T-helper 2 cell treated with Interferon-gamma antibody and Interleukin-4, amounts not matched to agents 100 ng/mL and 5 ng/mL, for 36 hours (primary cell): Measurements from ENCODE around the gene CYP1B1. TPM values are rescaled to one million over a fixed set of nuclear protein-coding genes. Genes with fewer than 3 reads are reported as not detected.
"Not testable (repeated sequence)": the region's sequence is repeated elsewhere in the genome, so short reads cannot be mapped to it uniquely, and the experiment has no call there.

ENCODE experiments used
- intact Hi-C: fragments of 100-400 bp; cut with micrococcal nuclease; formaldehyde crosslinking; loops from one replicate; pipeline ENCODE4 v1.15.1; 2023
- total RNA-seq: library from RNA; stranded (reverse); gene quantifications from 2 replicates; pipeline ENCODE4 v1.2.3, GENCODE V29; 2022

CYP1B1 gene
- total RNA-seq, 1 donor from 2014 or later, result 28.7 TPM

DNA sequence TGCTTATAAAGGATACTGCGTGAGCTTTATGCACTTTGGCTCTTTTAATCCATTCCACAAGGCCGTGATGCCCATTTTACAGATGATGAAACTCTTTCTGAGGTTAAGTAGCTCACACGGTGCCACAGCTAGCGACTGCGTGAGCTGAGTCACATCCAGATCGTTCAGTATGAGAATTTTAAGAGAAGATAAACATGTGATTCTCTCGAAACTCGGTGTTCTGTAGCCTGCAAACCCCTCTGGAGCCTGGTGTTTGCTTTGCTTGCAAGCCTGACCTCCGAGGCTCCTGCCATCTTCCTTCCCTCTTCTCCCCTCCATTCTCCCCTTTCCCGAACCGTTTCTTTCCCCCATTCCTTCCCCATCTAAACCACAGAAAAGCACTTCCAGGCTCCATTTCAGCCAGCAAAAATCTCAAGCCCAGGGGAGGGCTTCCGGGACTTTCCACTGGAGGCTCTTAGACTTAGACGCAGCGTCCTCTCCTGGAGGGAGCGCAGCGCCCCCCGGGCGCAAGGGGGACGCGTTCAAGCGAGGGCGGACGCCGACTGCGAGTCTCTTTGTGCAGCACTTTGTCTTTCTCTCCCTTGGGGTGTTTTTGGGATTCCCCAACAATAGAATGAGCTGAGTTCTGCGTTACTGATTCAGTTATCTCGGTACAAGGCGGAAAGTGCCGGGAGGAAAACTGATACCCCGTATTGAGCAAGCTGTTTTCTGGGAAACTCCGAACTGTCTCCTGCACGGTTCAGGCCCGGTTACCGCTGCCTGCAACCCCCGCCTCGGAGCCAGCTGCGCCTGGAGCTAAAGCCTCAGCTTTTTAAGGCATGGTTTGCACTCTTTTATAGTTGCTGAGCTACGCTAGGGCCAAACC lies 38.0 kb downstream of the CYP1B1 start:
- intact Hi-C loops, result no loop called here

DNA sequence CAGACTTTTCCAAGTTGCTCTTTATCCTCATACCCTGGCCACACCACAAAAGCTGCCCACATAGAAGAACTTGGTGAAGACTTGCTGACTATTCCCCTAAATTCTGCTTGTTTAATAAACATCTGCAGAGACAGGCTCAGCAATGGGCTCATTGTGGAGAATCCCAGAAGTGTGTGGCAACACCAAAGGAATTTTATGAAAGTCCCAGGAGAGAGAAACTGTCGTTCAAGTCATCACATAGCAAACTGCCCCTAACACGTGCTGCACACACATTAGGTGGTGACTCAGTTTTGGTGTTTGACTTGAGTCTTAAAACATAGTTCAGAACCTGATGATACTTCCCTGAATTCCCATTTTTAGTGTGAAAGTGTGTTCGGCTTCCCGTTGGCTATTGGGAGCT lies 38.6 kb downstream of the CYP1B1 start:
- intact Hi-C loops, result no loop called here

DNA sequence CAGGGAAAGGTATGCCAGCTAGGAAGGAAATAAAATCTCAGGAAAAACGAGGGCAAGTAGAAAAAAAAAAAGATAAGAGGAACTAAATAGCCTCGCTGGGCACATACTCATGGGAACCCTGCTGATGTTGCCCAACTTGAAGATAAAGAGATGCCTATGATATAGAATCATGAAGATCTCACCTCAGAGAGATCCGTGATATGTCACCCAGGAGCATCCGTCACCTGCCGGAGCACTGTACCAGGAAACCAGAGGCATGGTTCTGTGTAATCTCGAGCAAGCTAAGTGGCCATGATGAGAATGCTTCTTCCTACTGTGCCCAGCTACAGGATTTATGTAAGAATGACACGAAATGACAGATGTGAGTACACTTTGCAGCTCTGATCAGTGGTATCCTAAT lies 40.0 kb downstream of the CYP1B1 start:
- intact Hi-C loops, result no loop called here

DNA sequence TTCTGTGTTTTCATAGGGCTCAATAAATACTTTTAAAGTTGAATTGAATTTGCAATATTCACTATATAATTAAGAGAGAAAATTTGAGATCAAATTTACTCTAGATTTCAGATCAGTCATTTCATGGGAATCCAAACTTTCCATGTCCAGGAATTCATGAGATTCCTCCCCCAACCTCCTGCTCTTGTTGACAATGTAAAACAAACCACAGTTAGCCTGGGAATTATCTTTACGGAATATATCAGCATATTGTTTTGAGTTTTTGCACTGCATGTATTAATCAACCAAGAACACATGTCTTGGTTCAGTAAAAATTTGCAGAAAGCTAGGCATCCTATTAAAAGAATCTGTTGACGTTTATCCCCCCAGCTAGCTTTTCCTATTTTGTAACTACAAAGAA lies 42.3 kb downstream of the CYP1B1 start:
- intact Hi-C loops, result no loop called here

DNA sequence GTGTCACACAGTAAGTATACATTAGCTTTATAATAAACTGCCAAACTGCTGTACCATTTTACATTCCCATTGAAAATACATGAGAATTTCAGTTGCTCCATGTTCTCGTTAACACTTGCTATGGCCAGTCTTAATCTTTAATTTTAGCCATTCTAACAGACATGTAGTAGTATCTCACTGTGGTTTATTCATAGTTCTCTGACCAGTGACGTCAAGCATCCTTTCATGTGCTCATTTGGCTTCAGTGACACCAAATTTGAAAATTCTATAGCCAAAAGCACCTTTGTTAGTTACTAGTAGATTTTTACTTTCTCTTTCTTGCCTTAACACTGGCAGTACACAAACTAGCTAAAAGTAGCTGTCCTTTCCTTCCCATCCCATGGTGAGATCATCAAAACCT lies 43.0 kb downstream of the CYP1B1 start:
- intact Hi-C loops, result no loop called here

DNA sequence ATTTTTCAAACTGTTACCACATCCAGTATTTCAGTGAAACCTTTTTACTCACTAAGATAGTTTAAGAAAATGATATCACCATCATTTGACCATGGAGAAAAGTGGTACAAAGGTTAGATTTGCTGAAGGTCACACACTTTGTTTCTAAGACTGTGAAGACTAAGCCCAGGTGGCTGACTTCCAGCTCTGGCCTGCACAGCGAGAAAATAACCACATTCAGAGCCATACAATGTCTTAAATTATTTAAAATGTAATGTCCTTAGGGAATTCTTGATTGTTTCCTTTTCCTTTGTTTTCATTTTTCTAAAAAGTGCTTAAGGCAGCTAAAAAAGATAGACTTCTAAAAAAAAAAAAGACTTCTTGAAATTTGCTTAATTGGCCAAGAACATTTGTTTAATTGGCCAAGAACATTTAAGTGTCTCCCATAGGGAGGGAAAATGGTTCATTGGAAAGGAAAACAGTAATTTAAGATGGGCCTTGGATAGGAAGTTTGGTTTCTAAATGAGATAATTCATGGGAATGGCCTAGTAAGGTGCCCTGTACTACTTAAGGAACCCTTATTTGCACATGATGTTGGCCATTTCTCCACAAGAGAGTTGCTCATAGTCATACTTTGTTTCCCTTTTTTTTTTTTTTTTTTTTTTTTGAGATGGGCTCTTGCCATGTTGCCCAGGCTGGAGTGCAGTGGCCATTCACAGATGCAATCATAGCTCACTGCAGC lies 45.2 kb downstream of the CYP1B1 start:
- intact Hi-C loops, result no loop called here

DNA sequence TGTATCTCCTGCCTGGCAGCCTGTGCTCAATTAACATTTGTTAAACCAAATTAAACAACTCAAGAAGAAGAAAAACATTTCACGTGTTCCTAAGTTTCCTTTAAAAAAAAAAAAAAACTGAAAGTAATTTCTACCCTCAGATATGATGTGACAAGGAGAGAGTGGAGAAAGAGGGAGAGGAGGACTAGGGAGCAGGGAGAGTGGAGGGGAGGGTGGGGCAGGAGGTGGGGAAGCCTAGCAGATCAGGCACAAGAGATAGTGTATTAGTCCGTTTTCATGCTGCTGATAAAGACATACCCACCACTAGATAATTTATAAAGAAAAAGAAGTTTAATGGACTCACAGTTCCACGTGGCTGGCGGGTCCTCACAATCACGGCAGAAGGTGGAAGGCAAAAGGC lies 46.4 kb downstream of the CYP1B1 start:
- intact Hi-C loops, result no loop called here

DNA sequence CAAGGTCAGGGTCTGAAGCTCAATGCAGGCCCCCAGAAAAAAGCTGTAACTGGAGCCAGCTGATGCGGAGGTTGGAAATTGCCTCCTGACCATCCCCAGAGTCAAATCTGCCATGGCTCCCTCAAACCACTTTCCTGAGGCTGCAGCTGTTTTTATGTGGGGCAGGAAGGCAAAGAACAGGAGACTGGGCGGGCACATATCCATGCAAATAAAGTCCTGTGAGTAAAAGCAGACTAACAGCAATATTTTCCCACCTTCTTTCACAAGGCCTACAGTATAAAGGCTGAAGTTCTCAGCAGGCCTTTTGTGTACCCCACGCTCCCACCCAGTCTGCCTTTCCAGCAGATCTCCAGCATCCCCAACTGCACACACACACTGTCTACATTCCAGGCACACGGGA lies 47.1 kb downstream of the CYP1B1 start:
- intact Hi-C loops, result no loop called here

DNA sequence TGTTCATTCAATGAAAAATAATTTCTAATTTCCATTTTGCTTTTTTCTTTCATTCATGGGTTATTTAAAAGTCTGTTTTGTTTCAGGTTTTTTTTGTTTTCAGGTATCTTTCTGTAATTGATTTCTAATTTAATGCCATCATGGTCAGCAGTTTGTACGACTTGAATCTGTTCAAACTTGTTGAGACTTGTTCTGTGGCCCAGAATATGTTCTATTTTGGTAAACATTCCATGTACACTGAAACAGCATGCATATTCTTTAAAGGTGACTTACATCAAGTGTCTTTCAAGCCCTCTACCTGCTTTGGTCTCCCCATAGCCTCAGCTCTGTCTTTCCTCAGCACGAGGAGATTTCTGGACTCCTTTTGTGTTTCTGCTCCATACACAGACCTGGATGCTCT lies 49.1 kb downstream of the CYP1B1 start:
- intact Hi-C loops, result no loop called here

DNA sequence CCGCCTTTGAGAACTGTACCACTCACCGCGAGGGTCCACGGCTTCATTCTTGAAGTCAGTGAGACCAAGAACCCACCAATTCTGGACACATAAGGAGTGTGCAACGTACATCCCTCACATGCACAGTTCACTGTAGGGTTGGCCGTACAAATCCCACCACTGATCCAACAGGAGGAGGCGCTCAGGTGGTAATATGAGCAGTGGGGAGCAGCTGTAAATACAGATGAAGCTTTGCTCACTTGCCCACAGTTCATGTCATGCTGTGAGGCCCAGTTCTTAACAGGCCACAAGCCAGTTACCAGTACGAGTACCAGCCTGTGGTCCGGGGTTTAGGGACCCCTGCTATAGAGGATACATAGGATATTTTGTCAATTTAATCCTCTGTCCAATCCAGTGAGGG lies 54.4 kb downstream of the CYP1B1 start:
- intact Hi-C loops, result no loop called here

DNA sequence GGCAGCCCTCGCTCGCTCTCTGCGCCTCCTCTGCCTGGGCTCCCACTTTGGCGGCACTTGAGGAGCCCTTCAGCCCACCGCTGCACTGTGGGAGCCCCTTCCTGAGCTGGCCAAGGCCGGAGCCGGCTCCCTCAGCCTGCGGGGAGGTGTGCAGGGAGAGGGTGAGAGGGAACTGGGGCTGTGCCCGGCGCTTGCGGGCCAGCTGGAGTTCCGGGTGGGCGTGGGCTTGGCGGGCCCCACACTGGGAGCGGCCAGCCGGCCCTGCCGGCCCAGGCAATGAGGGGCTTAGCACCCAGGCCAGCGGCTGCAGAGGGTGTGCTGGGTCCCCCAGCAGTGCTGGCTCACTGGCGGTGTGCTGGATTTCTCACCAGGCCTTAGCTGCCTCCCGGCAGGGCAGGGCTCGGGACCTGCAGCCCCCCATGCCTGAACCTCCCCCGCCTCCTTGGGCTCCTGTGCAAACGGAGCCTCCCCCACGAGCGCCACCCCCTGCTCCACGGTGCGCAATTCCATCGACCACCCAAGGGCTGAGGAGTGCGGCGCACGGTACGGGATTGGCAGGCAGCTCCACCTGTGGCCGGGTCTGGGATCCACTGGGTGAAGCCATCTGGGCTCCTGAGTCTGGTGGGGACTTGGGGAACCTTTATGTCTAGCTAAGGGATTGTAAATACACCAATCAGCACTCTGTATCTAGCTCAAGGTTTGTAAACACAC lies 55.4 kb downstream of the CYP1B1 start:
- intact Hi-C loops, result not testable (repeated sequence)

DNA sequence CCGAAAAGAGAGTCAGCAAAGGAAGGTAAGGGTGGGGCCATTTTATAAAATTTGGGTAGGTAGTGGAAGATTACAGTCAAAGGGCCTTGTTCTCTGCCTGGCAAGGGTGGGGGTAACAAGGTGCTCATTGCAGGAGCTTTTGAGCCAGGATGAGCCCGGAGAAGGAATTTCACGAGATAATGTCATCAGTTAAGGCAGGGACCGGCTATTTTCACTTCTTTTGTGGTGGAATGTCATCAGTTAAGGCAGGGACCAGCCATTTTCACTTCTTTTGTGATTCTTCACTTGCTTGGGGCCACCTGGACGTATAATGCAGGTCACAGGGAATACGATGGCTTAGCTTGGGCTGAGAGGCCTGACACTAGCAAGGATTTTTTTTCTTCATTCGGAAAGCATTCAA lies 58.1 kb downstream of the CYP1B1 start:
- intact Hi-C loops, result no loop called here

Other genes starting within 250 kb of the CYP1B1 start
- 0.73 and 1.1 TPM in 2 replicates for gene RMDN2, start 150.9 kb downstream of the CYP1B1 start, total RNA-seq